Inflammatory macrophage treated with lipopolysaccharide for 4 hours (primary cell): Measurements from ENCODE around the gene MEIOSIN.

Source experiments
- DNase-seq: peaks from one replicate; pipeline ENCODE4 v3.0.0-alpha.2; 2020

Gene MEIOSIN

GRCh38 chr19:45804140-45804958 is 71.1 kb downstream of the MEIOSIN start:
- DNase-seq = no peak

GRCh38 chr19:45804959-45805230 is 71.7 kb downstream of the MEIOSIN start:
- no peak for DNase-seq

GRCh38 chr19:45805719-45806118 is 72.5 kb downstream of the MEIOSIN start:
- DNase-seq = no peak

- DNase-seq = peak; percentile 20
Observed at GRCh38 chr19:45809643-45810159, 76.5 kb downstream of the MEIOSIN start.

GRCh38 chr19:45812297-45812696 is 79.1 kb downstream of the MEIOSIN start:
- no peak for DNase-seq
